B cell (primary cell): ENCODE results near the gene PLCB3. TPM values are rescaled to one million over a fixed set of nuclear protein-coding genes. Genes with fewer than 3 reads are reported as not detected.
A peak's percentile ranks its signal among the peaks of the same experiment; 100 is the strongest.

Source experiments
- ATAC-seq: fragments of 200-7000 bp; cut with Tn5 transposase; one replicate; pipeline ENCODE4 v1.10.0; 2021; ENCODE audit warnings: low read depth, mild to moderate bottlenecking, moderate number of reproducible peaks, moderate library complexity
- CTCF ChIA-PET: fragments of 350-600 bp; sonication (Branson Sonifier 250); formaldehyde crosslinking; loops from one replicate; lab custom pipeline; 2021; ENCODE audit warnings: antibody characterized with exemption, inconsistent platforms; lab: Charles Lee
- POLR2A ChIA-PET: fragments of 350-600 bp; sonication (Branson Sonifier 250); formaldehyde crosslinking; loops from one replicate; lab custom pipeline; 2021; ENCODE audit warnings: antibody characterized with exemption; lab: Charles Lee
- DNase-seq: peaks from one replicate; pipeline ENCODE4 v3.0.0; 2013
- H2AFZ ChIP-seq: 2 replicates; pipeline ENCODE4 v1.6.1; 2012; ENCODE audit warnings: mild to moderate bottlenecking, low read depth, low read length; ENCODE audit not compliant: insufficient read depth, poor library complexity, severe bottlenecking
- H3K27ac ChIP-seq, 2 donors: 1 replicate in 1 of 2; 2 replicates in 1 of 2; pipeline ENCODE4 v1.5.1; 2012 to 2013; ENCODE audit warnings: low read length in 2 of 2, mild to moderate bottlenecking in 2 of 2, moderate library complexity in 1 of 2
- H3K27me3 ChIP-seq, 4 experiments: fragments of 200-600 bp in 1 of 4; sonication (generic) in 1 of 4; replicated peaks in 1 of 4; 1 replicate in 2 of 4; 2 replicates in 2 of 4; pipeline versions ENCODE4 v1.6.1 to v1.7.0; 2013 to 2016; ENCODE audit warnings: low read length in 3 of 4, mild to moderate bottlenecking in 2 of 4, mixed read lengths in 1 of 4, moderate library complexity in 1 of 4; ENCODE audit not compliant: insufficient read depth in 4 of 4, control insufficient read depth in 3 of 4; ENCODE audit errors: control extremely low read depth in 1 of 4
- H3K36me3 ChIP-seq, 2 experiments: replicated peaks in 1 of 2; 1 replicate in 1 of 2; 2 replicates in 1 of 2; pipeline versions ENCODE4 v1.6.1 to v1.7.1; 2013; ENCODE audit warnings: low read length in 1 of 2; ENCODE audit not compliant: insufficient read depth in 2 of 2, control insufficient read depth in 1 of 2; ENCODE audit errors: control extremely low read depth in 1 of 2, extremely low read depth in 1 of 2
- H3K4me1 ChIP-seq, 2 donors: fragments of 200-600 bp in 1 of 2; sonication (generic) in 1 of 2; 1 replicate in 1 of 2; 2 replicates in 1 of 2; pipeline versions ENCODE4 v1.5.1 to v1.6.1; 2013 to 2017; ENCODE audit warnings: low read length in 2 of 2; ENCODE audit not compliant: control insufficient read depth in 2 of 2, insufficient read depth in 2 of 2
- H3K4me2 ChIP-seq: replicated peaks from 2 replicates; pipeline ENCODE3; 2012; ENCODE audit warnings: mild to moderate bottlenecking, low read depth, low read length; ENCODE audit not compliant: poor library complexity, severe bottlenecking
- H3K4me3 ChIP-seq, 5 experiments: fragments of 200-600 bp in 1 of 5; sonication (generic) in 1 of 5; 1 replicate in 3 of 5; 2 replicates in 2 of 5; pipeline versions ENCODE4 v1.5.1 to v1.7.0; 2011 to 2016; ENCODE audit warnings: low read length in 4 of 5, mild to moderate bottlenecking in 4 of 5, low read depth in 2 of 5, control low read depth in 1 of 5, moderate library complexity in 1 of 5; ENCODE audit not compliant: insufficient read depth in 1 of 5; ENCODE audit errors: control extremely low read depth in 1 of 5, extremely low read depth in 1 of 5
- H3K79me2 ChIP-seq: fragments of 200-600 bp; sonication (generic); one replicate; pipeline ENCODE4 v1.6.0; 2016; ENCODE audit warnings: low read length; ENCODE audit not compliant: control insufficient read depth, insufficient read depth
- H3K9ac ChIP-seq: fragments of 200-600 bp; sonication (generic); 2 replicates; pipeline ENCODE4 v1.6.1; 2017; ENCODE audit warnings: mild to moderate bottlenecking, low read length, moderate library complexity
- H3K9me3 ChIP-seq, 3 donors: one replicate each; pipeline versions ENCODE4 v1.6.1 to v1.7.1; 2013; ENCODE audit warnings: low read length in 2 of 3; ENCODE audit not compliant: control insufficient read depth in 2 of 3, insufficient read depth in 1 of 3; ENCODE audit errors: control extremely low read depth in 1 of 3
- H4K20me1 ChIP-seq: 2 replicates; pipeline ENCODE4 v1.6.0; 2012; ENCODE audit warnings: mild to moderate bottlenecking, low read length; ENCODE audit not compliant: insufficient read depth, control insufficient read depth, poor library complexity, severe bottlenecking
- H3K27ac Mint-ChIP-seq: one replicate; pipeline ENCODE4 v1.8.0; 2021; ENCODE audit warnings: mixed read lengths
- H3K27me3 Mint-ChIP-seq: one replicate; pipeline ENCODE4 v1.8.0; 2021; ENCODE audit warnings: mixed read lengths
- H3K4me1 Mint-ChIP-seq: one replicate; pipeline ENCODE4 v1.8.0; 2021; ENCODE audit warnings: mixed read lengths
- H3K4me3 Mint-ChIP-seq: one replicate; pipeline ENCODE4 v1.8.0; 2021; ENCODE audit warnings: mixed read lengths
- H3K9me3 Mint-ChIP-seq: one replicate; pipeline ENCODE4 v1.8.0; 2022; ENCODE audit warnings: mixed read lengths; ENCODE audit not compliant: insufficient read depth
- CTCF ChIP-seq: fragments of 200-600 bp; IDR thresholded peaks from one replicate; pipeline ENCODE4 v1.8.0; 2022; ENCODE audit warnings: antibody characterized with exemption, mild to moderate bottlenecking
- EZH2 ChIP-seq: IDR thresholded peaks from 2 replicates; pipeline ENCODE4 v1.6.1; 2012; ENCODE audit warnings: borderline replicate concordance, low read depth, mild to moderate bottlenecking, moderate library complexity, low read length; ENCODE audit not compliant: insufficient read depth, poor library complexity, severe bottlenecking
- WGBS: methylation state at CpG from one replicate; pipeline ENCODE4 v1.1.5; 2013; ENCODE audit warnings: missing lambda C conversion rate; ENCODE audit not compliant: insufficient coverage; 5-methylcytosine and 5-hydroxymethylcytosine counted together
- intact Hi-C: fragments of 100-400 bp; cut with micrococcal nuclease; formaldehyde crosslinking; loops from one replicate; pipeline ENCODE4 v1.10.0; 2022
- polyA plus RNA-seq: library from polyadenylated mRNA; depleted of rRNA; stranded (reverse); fragments of >200 nt; gene quantifications from 2 replicates; pipeline ENCODE4 v1.2.3, GENCODE V29; 2012
- total RNA-seq, 2 donors: library from RNA; stranded (reverse); fragments of 120-200 nt in 1 of 2; gene quantifications; 1 replicate in 1 of 2; 2 replicates in 1 of 2; pipeline versions ENCODE4 v1.2.3 to v1.2.4, GENCODE V29; 2013 to 2022

The PLCB3 gene
- total and polyA plus RNA-seq, 2 donors (not counting 1 experiment from before 2014, with no cell fraction given) = 3.0 to 8.1 TPM

GRCh38 chr11:64316672-64317324 lies 65.5 kb downstream of the PLCB3 start:
- DNase-seq (no peak), ATAC-seq (peak; percentile 5)
- H3K4me2 ChIP-seq = peak overlapping the region; percentile 99
- ChIA-PET CTCF (interaction anchor here (0.6 to 4.7 kb wide), 27 partner anchors 12 to 534 kb away, joined by 3 to 188 read pairs (median 8); partner anchors contain the start of genes BAD, CATSPERZ, CCDC88B and ESRRA), POLR2A (interaction anchor here (1.0 to 2.6 kb wide), 18 partner anchors 12 to 1475 kb away, joined by 3 to 50 read pairs (median 7); partner anchors contain the start of genes BAD, CCDC88B, ESRRA and FAU)
- TF ChIP-seq EZH2 = no peak
- TF ChIP-seq CTCF = peak; percentile 67
- Mint-ChIP-seq H3K27ac (peak overlapping the region; percentile 100), H3K4me3 (peak overlapping the region; percentile 98), H3K9me3 (no peaks in the 10 kb centered on the region), H3K4me1 (peaks cover 38% of the 10 kb centered on the region), H3K27me3 (no peaks in the 10 kb centered on the region)
- H2AFZ ChIP-seq = peak overlapping the region; percentile 89
- no peaks in the 10 kb centered on the region for H3K9me3 ChIP-seq
- peak overlapping the region; percentile 19 to 95 (median 76) for H3K4me3 ChIP-seq
- H3K27ac ChIP-seq = peak overlapping the region; percentile 99 to 100
- peaks cover 0 to 29% of the 10 kb centered on the region in 2 experiments for H3K36me3 ChIP-seq
- peaks cover 14% of the 10 kb centered on the region for H4K20me1 ChIP-seq
- H3K79me2 ChIP-seq = peaks cover 23% of the 10 kb centered on the region
- intact Hi-C loops = loop anchor here (1.0 to 5.0 kb wide), 7 partner anchors 11 to 426 kb away; partner anchors contain the start of genes ESRRA, GPR137 and RASGRP2
- peaks cover 8 to 26% of the 10 kb centered on the region in 2 donors for H3K4me1 ChIP-seq
- H3K27me3 ChIP-seq = no peaks in the 10 kb centered on the region
- H3K9ac ChIP-seq = peak overlapping the region; percentile 95
- WGBS = 5% methylated on average over 29 of the region's 32 CpGs
